HFF-Myc (cell line): ENCODE measurements around the gene OR5M10.

ENCODE experiments used
- DNase-seq: peaks from one replicate; pipeline ENCODE4 v3.0.0-alpha.2; 2011; ENCODE audit warnings: low read depth; ENCODE audit errors: extremely low read depth
- H3K4me3 ChIP-seq: replicated peaks from 2 replicates; pipeline ENCODE4 v1.5.1; 2011; ENCODE audit warnings: low read depth, mild to moderate bottlenecking, control low read depth, low read length
- CTCF ChIP-seq: IDR thresholded peaks from 2 replicates; pipeline ENCODE4 v1.5.1; 2012; ENCODE audit warnings: mild to moderate bottlenecking, low read depth, low read length, control low read depth; ENCODE audit errors: missing control alignments

OR5M10 gene

GRCh38 chr11:56543739-56544138 lies 33.8 kb downstream of the OR5M10 start:
- H3K4me3 ChIP-seq, result no peak overlapping the region
- TF ChIP-seq CTCF, result no peak
- DNase-seq, result no peak

DNA sequence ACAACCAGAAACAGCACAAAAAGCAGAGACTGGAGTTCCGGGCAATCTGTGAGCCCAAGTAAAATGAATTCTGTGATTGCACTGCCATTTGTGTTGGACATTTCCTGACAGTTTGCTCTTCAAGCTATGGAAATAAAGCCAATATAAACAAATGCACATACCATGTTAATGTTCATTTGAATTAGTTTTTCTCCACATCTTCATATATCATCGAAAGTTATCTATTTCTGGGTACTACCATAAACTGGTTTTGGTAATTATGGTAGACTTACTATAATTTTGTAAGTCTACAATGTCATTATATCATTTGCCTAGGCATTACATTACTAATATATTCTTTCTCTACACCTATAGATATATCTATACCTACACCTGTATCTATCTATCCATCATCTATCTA lies 34.4 kb downstream of the OR5M10 start, which contains the start of gene OR5M11:
OR5M11 (minus strand) TSS at position 101 of the 400 bp plus-strand sequence; CDS start at position 101, 0 bp downstream.
- DNase-seq, result no peak
- no peak for TF ChIP-seq CTCF
- no peak within 1 kb of the TSS for H3K4me3 ChIP-seq

- TF ChIP-seq CTCF, result no peak
- H3K4me3 ChIP-seq, result no peak overlapping the region
Measured at GRCh38 chr11:56533054-56533740, 44.3 kb downstream of the OR5M10 start.

DNA sequence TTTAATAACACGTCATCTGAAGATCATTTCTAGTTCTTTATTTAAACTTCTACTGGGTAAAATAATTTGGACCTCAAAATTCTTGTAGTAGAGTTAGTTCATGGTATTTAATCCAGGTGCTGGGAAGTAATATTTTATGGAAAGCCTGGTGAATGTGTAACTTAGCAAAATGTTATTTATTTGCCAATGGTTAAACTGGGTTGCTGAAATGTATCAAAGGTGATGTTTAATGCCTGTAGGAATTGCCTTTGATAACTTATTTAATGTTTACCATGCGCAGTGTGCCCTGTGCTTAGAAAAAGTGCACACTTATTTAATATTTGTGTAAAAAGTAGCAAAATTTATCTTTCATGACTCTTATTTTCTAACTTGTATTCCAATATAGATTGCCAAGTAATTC lies 45.7 kb downstream of the OR5M10 start:
- no peak for DNase-seq
- no peak overlapping the region for H3K4me3 ChIP-seq
- no peak for TF ChIP-seq CTCF

More at GRCh38 chr11:56533054-56533740, 44.3 kb downstream of the OR5M10 start:
- no peak for DNase-seq
